ENCODE data around the gene TESK1. TPM values are rescaled to one million over a fixed set of nuclear protein-coding genes. Genes with fewer than 3 reads are reported as not detected.
"Not testable (repeated sequence)": the region's sequence is repeated elsewhere in the genome, so short reads cannot be mapped to it uniquely, and the experiment has no call there.

The TESK1 gene
- total RNA-seq, 1 donor from 2014 or later, result 12.2 TPM

DNA sequence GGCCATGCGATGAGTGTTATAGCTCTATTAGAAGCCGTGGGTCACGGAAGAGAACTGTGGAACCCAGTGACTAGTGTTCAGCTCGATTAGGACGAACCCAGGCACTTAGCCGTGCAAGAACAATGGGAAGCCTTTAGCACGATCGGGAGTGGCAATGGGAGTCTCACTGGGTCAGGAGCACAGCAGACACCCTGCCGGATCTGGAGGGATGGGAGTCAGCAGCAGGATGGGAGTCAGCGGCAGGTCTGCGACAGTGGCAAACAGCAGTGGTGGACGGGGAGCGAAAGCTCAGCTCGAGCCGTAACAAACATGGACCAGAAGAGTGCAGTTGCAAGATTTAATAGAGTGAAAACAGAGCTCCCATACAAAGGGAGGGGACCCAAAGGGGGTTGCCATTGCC is 35.4 kb downstream of the TESK1 start:
- DNase-seq (ENCODE audit: low spot score in 2 of 2); FAIRE-seq: not testable (repeated sequence)

DNA sequence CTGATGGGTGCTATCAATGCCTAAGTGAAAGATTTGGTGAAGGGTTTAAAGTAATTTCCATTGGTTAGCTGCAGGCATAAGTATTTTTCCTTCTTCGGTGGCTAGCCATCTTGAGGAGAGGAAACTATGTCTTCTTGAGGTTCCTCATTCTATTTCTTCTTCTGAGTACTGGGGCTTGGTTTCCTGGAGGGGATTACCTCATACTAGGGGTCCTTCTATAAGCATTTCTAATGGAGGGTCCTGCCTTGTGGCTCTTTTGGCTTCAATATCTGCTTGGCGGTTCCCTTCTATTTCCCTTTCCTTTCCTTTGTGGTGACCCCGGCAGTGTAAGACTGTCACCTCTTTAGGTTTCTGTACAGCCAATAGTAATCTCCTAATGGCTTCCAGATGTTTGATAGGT is 36.4 kb downstream of the TESK1 start:
- DNase-seq (ENCODE audit: low spot score in 2 of 2); FAIRE-seq: not testable (repeated sequence)

DNA sequence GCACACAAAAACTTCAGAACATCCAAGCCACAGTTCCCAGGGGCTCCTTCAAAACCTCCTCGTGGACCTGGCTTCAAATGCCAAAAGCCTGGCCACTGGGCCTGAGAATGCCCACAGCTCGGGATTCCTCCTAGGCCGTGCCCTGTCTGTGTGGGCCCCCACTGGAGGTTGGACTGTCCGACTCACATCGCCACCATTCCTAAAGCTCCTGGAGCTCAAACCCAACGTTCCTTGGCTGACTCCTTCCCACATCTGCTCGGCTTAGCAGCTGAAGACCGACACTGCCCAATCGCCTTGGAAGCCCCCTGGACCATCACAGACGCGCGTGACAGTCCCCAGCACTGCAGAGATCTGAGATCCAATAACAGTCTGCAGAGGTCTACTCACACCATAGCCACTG is 38.0 kb downstream of the TESK1 start:
- no peak for FAIRE-seq
- no peak for DNase-seq (ENCODE audit: low spot score in 2 of 2)

GRCh38 chr9:35645736-35646135 is 40.7 kb downstream of the TESK1 start:
- DNase-seq (ENCODE audit: low spot score in 2 of 2); FAIRE-seq: not testable (repeated sequence)

DNA sequence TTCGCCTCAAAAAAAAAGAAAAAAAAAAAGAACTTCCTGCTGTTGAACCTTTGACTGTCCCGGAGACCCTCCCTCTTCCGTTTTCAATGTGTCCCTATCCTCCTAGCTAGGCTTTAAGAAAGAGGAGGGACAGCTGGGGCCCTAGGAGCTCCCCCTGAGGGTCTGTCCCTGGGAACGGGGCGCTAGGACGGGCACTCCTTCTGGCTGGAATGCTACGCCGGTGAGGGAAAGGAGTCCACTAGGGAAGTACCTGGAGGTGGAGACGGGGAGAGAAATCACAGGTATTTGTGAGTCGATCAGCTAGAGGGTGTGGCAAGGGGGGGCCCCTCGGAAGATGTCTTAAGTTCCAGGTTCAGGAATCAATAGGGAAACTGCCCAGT is 41.1 kb downstream of the TESK1 start:
- no peak for DNase-seq (ENCODE audit: low spot score in 2 of 2)

GRCh38 chr9:35646533-35647265 is 41.6 kb downstream of the TESK1 start:
- DNase-seq (ENCODE audit: low spot score in 2 of 2) (peak; percentile 88 to 97), FAIRE-seq (no peak)

More for the DNA sequence above, 41.1 kb downstream of the TESK1 start:
- no peak for FAIRE-seq

GRCh38 chr9:35649431-35650340 is 44.6 kb downstream of the TESK1 start:
- DNase-seq (ENCODE audit: low spot score in 2 of 2), result peak in 1 of 2 donors; percentile 22
- FAIRE-seq, result no peak

- DNase-seq (ENCODE audit: low spot score in 2 of 2) (peak in 1 of 2 donors; percentile 9), FAIRE-seq (no peak)
These were observed 45.5 kb downstream of the TESK1 start, which contains the start of gene SIT1 for GRCh38 chr9:35650341-35651158. Gene SIT1, minus strand, starts transcription at chr9:35650931. Its CDS starts 78 bp downstream, at chr9:35650853.

GRCh38 chr9:35651956-35652828 is 47.1 kb downstream of the TESK1 start:
- FAIRE-seq (no peak), DNase-seq (ENCODE audit: low spot score in 2 of 2) (no peak)

DNA sequence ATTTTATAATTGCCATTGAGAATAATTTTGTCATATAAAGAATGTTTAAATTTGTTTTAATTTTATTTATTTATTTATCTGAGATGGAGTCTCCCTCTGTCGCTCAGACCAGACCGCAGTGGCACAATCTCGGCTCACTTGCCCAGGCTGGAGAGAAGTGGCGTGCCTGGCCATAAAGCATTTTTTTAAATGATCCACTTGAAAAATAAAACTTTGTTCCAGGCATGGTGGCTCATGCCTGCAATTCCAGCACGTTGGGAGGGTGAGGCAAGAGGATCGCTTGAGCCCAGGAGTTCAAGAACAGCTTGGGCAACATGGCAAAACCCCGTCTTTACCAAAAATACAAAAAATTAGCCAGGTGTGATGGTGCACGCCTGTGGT is 47.8 kb downstream of the TESK1 start:
- FAIRE-seq (no peak), DNase-seq (ENCODE audit: low spot score in 2 of 2) (no peak)

GRCh38 chr9:35653611-35654010 is 48.5 kb downstream of the TESK1 start:
- FAIRE-seq (no peak), DNase-seq (ENCODE audit: low spot score in 2 of 2) (no peak)

DNA sequence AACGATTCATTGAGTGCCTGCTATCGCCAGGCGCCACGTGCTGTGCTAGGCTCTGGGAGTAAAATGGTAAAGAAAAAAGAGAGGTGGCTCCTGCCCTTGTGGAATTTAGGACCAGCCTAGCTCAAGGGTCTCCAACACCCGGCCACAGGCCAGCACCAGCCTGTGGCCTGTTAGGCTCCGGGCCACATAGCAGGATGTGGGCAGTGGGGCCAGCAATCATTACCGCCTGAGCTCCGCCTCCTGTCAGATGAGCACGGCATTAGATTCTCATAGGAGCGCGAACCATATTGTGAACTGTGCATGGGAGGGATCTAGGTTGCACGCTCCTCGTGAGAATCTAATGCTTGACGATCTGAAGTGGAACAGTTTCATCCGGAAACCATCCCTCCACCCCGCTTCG is 51.3 kb downstream of the TESK1 start:
- DNase-seq (ENCODE audit: low spot score in 2 of 2) (no peak), FAIRE-seq (no peak)

- DNase-seq (ENCODE audit: low spot score in 2 of 2) (no peak), FAIRE-seq (no peak)
These were observed 51.9 kb downstream of the TESK1 start for GRCh38 chr9:35656831-35657545.

DNA sequence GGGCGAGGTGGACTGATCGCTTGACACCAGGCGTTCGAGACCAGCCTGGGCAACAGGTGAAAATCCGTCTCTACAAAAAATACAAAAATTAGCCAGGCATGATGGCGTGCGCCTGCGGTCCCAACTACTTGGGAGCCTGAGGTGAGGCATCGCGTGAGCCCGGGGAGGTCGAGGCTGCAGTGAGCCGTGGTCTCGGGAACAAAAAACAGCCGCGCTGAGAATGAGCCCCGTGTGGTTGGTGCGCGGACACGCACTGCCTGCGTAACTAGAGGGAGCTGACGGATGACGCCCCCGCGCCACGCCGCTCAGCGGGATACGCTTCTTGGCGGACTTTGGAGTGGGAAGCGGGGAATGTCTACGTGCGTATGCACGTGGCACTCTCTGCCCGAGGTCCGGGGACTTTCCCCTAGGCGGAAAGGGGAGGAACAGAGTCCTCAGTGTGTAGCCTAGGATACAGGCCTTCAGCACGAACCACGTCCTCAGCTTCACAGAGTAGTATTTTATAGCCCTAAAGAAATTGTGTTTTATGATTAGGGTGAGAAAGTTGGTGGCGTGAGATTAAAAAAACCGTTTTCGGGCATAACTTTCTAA is 52.6 kb downstream of the TESK1 start, which contains the start of gene RMRP:
Gene RMRP, minus strand, starts transcription at position 474 of the 591 bp plus-strand sequence.
- no peak for FAIRE-seq
- peak; percentile 92 to 93 for DNase-seq (ENCODE audit: low spot score in 2 of 2)

- no peak for FAIRE-seq
- peak; percentile 91 to 95 for DNase-seq (ENCODE audit: low spot score in 2 of 2)
These were observed 53.3 kb downstream of the TESK1 start, which contains the start of gene CCDC107 for GRCh38 chr9:35658137-35658967. Gene CCDC107, plus strand, starts transcription at chr9:35658292. Its CDS starts 88 bp downstream, at chr9:35658380.

DNA sequence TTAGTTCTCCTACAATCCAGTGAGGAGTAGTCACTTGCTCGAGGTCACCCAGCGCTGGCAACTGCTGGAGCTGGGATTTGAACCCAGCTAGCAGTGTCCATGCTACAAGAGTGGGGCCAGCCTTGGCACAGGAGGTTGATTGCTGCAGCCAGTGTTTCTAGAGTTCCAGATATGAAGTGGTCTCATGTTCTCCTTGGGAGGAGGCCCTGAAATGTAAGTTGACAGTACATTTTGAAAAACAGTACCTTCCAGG is 53.8 kb downstream of the TESK1 start:
- FAIRE-seq, result no peak
- no peak for DNase-seq (ENCODE audit: low spot score in 2 of 2)

DNA sequence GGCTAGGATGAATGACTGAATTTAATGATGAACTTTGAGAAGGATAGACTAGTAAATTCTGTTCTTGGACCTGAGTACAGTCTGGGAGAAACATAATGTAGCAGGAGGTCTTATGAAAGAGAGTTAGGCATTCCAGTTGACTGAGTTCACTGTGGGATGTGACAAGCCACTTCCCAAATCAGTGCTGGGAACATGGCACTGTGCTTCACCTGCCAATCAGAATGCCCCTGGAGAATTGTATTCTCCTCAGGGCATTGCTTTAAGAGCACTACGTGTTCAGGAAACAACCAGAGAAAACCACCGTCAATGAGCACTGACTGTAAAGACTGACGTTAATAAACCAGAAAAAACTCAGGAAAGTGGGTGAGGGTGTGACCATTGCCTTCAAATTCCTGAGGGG is 54.3 kb downstream of the TESK1 start:
- no peak for FAIRE-seq
- DNase-seq (ENCODE audit: low spot score in 2 of 2), result no peak
